GM19023 (cell line): ENCODE data around the gene NAALADL2.

Source experiments
- ATAC-seq: cut with Tn5 transposase; IDR thresholded peaks from one replicate; pipeline ENCODE4 v1.9.1; 2021; ENCODE audit warnings: mild to moderate bottlenecking, moderate library complexity; ENCODE audit not compliant: unreplicated experiment

NAALADL2 gene

GRCh38 chr3:175704366-175705055, 845.4 kb downstream of the NAALADL2 start:
- ATAC-seq, result no peak

DNA sequence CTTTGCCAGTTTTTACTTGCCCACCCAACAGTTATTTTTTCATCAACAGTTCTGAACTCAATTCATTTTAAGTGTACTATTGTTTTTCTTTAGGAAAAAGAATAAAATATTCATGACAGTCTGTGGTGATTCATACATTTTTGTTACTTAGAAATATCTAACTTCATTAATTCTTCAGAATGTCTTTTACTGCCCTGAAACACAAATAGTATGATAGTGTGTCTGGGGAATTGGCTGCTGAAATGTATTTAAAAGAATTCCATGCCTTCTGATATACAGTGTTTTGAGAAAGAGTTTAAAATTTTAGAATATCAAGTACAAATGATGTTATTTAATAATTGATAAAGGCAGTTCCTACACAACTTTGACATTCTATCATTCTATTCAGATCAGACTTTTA, 854.1 kb downstream of the NAALADL2 start:
- ATAC-seq, result no peak

- no peak for ATAC-seq
Measured at GRCh38 chr3:175716446-175716845, 857.3 kb downstream of the NAALADL2 start.

DNA sequence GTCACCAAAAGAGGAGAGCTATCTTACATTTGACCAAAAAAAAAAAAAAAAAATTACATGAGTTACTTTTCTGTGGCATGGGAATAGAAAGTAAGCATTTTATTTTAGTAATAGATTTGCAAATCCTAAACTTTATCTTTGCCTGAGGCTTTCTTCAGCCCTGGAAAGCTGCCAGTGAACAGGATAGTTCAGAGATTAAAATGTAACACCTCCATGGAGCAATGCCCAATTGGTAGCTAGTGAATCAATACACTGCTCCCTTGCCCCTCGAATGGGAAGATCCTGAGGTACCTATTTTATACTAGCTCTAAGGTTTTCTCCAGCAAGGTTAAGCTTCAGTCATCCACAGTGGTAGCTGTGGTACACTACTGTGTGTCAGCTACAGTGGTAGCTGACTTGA, 867.1 kb downstream of the NAALADL2 start:
- no peak for ATAC-seq

DNA sequence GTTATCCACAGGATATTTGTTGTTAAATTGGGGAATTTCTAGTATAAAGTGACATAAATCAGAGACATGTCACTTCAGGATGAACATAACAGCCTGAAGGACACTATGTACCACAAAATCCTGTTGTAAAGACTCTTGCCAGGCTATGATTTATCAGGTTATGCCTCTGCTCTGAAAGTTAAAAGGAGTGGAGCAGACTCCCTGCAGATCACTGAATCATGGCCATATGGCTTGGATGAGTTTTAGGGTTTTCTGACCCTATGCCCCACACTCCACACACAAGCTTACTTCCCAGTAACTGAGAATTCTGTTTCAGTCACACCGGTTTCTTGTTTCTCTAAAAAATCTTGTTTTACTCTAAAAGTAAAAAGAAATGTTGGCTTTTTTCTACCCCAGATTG, 869.4 kb downstream of the NAALADL2 start:
- no peak for ATAC-seq

- ATAC-seq, result no peak
Measured at GRCh38 chr3:175729466-175729865, 870.3 kb downstream of the NAALADL2 start.

GRCh38 chr3:175731543-175731942, 872.4 kb downstream of the NAALADL2 start:
- ATAC-seq, result no peak

GRCh38 chr3:175732017-175732416, 872.9 kb downstream of the NAALADL2 start:
- no peak for ATAC-seq

- ATAC-seq, result no peak
Measured at GRCh38 chr3:175735866-175736265, 876.7 kb downstream of the NAALADL2 start.

- no peak for ATAC-seq
Measured at GRCh38 chr3:175737646-175738572, 878.8 kb downstream of the NAALADL2 start.

GRCh38 chr3:175741951-175742350, 882.8 kb downstream of the NAALADL2 start:
- no peak for ATAC-seq

- ATAC-seq, result no peak
Measured at GRCh38 chr3:175743733-175744400, 884.7 kb downstream of the NAALADL2 start.

GRCh38 chr3:175746308-175746707, 887.2 kb downstream of the NAALADL2 start:
- no peak for ATAC-seq

GRCh38 chr3:175748087-175748730, 889.1 kb downstream of the NAALADL2 start:
- ATAC-seq, result no peak

DNA sequence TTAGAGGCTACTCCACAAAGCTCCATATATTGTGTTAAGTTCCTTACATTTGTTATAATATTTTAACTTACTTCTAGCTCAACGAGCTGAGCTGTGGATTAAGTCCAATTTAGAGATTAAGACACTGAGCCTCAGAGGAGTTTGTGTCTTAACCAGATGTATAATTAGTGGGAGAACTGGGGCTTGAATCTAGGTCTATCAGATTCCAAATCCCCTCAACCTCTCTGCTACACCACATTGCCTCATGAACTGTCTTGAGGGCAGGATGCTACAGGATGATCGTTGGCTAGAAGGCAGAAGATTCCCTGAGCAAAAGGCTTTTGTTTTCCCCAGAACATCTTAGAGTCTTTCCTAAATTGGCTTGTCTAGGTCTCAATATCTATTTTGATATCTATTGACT, 890.8 kb downstream of the NAALADL2 start:
- ATAC-seq, result no peak

GRCh38 chr3:175751089-175751488, 892.0 kb downstream of the NAALADL2 start:
- no peak for ATAC-seq

- ATAC-seq, result no peak
Measured at GRCh38 chr3:175763948-175764347, 904.8 kb downstream of the NAALADL2 start.

DNA sequence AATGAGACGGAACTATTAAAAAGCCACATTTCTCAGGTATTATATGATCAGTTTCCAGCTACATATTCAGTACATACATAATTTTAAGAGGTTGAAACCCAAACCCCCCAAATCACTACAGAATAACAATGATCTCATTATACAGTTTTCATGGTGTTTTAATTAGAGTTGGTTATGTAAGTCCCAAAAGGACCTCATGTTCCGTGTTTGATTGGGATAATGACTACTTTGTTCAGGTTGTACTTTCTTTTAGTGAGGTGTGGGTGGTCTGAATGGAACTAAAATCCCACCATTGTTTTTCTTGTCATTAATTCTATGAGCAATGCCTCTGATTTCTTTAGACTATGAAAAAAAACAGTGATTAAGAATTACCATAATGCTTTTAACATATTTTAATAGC, 905.6 kb downstream of the NAALADL2 start:
- no peak for ATAC-seq

DNA sequence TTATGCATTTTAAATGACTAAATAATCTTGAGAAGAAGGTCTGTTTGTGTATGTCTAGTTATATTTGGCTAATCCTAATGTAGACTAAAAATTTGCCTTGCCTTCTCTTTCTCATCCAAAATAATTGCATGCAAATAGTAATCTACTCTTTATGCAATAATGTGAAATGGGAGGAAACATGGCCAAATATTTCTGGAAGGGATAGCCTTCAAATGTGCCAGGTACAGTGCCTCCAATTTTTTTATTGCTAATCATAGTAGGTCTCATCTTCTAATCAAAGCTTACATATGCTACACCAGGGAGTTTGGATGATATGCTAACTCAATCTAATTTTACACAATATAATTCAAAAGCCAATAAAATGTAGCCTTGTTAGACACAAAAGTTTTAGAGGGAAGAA, 911.3 kb downstream of the NAALADL2 start:
- no peak for ATAC-seq

DNA sequence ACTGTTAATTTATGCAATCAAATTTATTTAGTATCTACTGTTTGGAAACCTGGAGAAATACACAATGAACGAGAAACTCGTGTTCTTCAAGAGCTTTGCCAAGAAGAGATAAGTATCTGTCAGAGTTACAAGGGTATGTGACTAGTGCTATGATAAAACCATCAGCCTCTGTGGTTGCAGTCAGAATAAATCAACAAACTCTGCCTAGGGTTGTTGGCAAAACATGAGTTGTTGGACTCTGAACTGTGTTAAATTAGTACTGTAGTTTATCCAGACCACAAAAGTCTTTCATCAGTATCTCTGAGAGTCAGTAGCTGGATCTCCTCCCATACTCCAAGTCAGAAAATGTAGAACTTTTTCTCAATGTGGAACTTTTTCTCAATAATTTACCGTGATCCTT, 918.4 kb downstream of the NAALADL2 start:
- ATAC-seq, result no peak

GRCh38 chr3:175777965-175778364, 918.8 kb downstream of the NAALADL2 start:
- ATAC-seq, result no peak
